Kidney (tissue), 14 donors: ENCODE results near the gene TTLL5. TPM values are rescaled to one million over a fixed set of nuclear protein-coding genes. Genes with fewer than 3 reads are reported as not detected.

Experiments used
- DNase-seq, 5 donors: peaks; one replicate each; pipeline ENCODE4 v3.0.0-alpha.2; 2013 to 2020
- FAIRE-seq: peaks from 2 replicates; lab custom pipeline; 2012; peaks lifted over from hg19 to GRCh38; lab: Jason Lieb, UNC
- H3K27ac ChIP-seq, 2 donors: one replicate each; pipeline ENCODE4 v1.7.0; 2013; ENCODE audit warnings: low read depth in 2 of 2, low read length in 2 of 2, inconsistent platforms in 1 of 2
- H3K27me3 ChIP-seq: one replicate; pipeline ENCODE4 v1.7.1; 2013; ENCODE audit warnings: low read length, inconsistent platforms; ENCODE audit not compliant: control insufficient read depth, insufficient read depth
- H3K36me3 ChIP-seq, 3 donors: one replicate each; pipeline versions ENCODE4 v1.7.0 to v1.7.1; 2013; ENCODE audit warnings: low read length in 3 of 3, control low read depth in 1 of 3, inconsistent platforms in 1 of 3; ENCODE audit not compliant: insufficient read depth in 3 of 3, control insufficient read depth in 2 of 3
- H3K4me1 ChIP-seq, 3 donors: one replicate each; pipeline versions ENCODE4 v1.7.0 to v1.7.1; 2013; ENCODE audit warnings: low read length in 3 of 3, inconsistent platforms in 1 of 3, low read depth in 1 of 3; ENCODE audit not compliant: control insufficient read depth in 2 of 3, insufficient read depth in 2 of 3
- H3K4me3 ChIP-seq, 3 donors: one replicate each; pipeline versions ENCODE4 v1.7.0 to v1.8.1; 2013; ENCODE audit warnings: low read length in 3 of 3, control low read depth in 1 of 3, inconsistent platforms in 1 of 3
- H3K9ac ChIP-seq, 3 donors: one replicate each; pipeline versions ENCODE4 v1.7.0 to v1.7.1; 2013; ENCODE audit warnings: low read length in 3 of 3, control low read depth in 1 of 3, inconsistent platforms in 1 of 3
- H3K9me3 ChIP-seq, 3 donors: one replicate each; pipeline versions ENCODE4 v1.7.0 to v1.7.1; 2013; ENCODE audit warnings: low read length in 3 of 3, control low read depth in 1 of 3, inconsistent platforms in 1 of 3; ENCODE audit not compliant: control insufficient read depth in 2 of 3, insufficient read depth in 1 of 3
- CTCF ChIP-seq: IDR thresholded peaks from 3 replicates; pipeline ENCODE4 v1.5.1; 2012; ENCODE audit warnings: mild to moderate bottlenecking, moderate library complexity, borderline replicate concordance; ENCODE audit not compliant: insufficient read depth; ENCODE audit errors: extremely low read depth
- intact Hi-C: fragments of 100-400 bp; cut with DNase I; formaldehyde crosslinking; loops from one replicate; pipeline ENCODE4 v1.11.1; 2022
- polyA plus RNA-seq: library from polyadenylated mRNA; stranded (reverse); fragments of 350-450 nt; fragmentation: Illumina TruSeq; extraction: RNeasy Lipid Tissue Mini Kit (QIAGEN cat#74804); gene quantifications from one replicate; pipeline ENCODE4 v1.2.3, GENCODE V29; 2014; ENCODE audit warnings: low read depth, low replicate concordance; ENCODE audit not compliant: insufficient read depth
- total RNA-seq: library from RNA; stranded (reverse); fragmentation: NEBNext Ultra II Directional; extraction: Animal tissue kit (Norgen Biotek cat#: 25700); gene quantifications from one replicate; pipeline ENCODE4 v1.2.1, GENCODE V29; 2021
- donor health status: control.
- donor health status: control.
- donor health status: control.
- donor health status: control.
- donor health status: control.
- donor health status: DM: yes; HTN: yes; CAD: no.
- donor health status: Normal renal cell carcinoma (clear cell type).

The TTLL5 gene
- total and polyA plus RNA-seq, 2 donors from 2014 or later = 16.8 to 37.2 TPM

- no peak for TF ChIP-seq CTCF
- Histone ChIP-seq H3K27me3 (no peaks in the 10 kb centered on the region), H3K4me3 (no peak overlapping the region), H3K9ac (no peak overlapping the region), H3K9me3 (no peaks in the 10 kb centered on the region), H3K36me3 (no peaks in the 10 kb centered on the region), H3K4me1 (no peaks in the 10 kb centered on the region), H3K27ac (no peak overlapping the region)
- intact Hi-C loops = no loop called here
- no peak for DNase-seq
- FAIRE-seq = no peak
Observed at GRCh38 chr14:75877292-75877691, 216.2 kb downstream of the TTLL5 start.

GRCh38 chr14:75877884-75878283 is 216.8 kb downstream of the TTLL5 start:
- H3K9ac ChIP-seq = no peak overlapping the region

GRCh38 chr14:75879031-75879430 is 218.0 kb downstream of the TTLL5 start:
- FAIRE-seq = no peak

More at GRCh38 chr14:75877884-75878283, 216.8 kb downstream of the TTLL5 start:
- no peak for DNase-seq
- TF ChIP-seq CTCF = no peak
- no peak overlapping the region for H3K27ac ChIP-seq
- no peak for FAIRE-seq
- H3K36me3 ChIP-seq = peaks cover 0 to 2% (median 0%) of the 10 kb centered on the region in 3 donors
- no peaks in the 10 kb centered on the region for H3K27me3 ChIP-seq
- H3K9me3 ChIP-seq = no peaks in the 10 kb centered on the region
- H3K4me1 ChIP-seq = no peaks in the 10 kb centered on the region
- intact Hi-C loops = no loop called here
- no peak overlapping the region for H3K4me3 ChIP-seq

More at GRCh38 chr14:75879031-75879430, 218.0 kb downstream of the TTLL5 start:
- H3K36me3 ChIP-seq = peaks cover 0 to 10% (median 0%) of the 10 kb centered on the region in 3 donors
- no peaks in the 10 kb centered on the region for H3K27me3 ChIP-seq
- H3K4me1 ChIP-seq = peaks cover 0 to 6% (median 0%) of the 10 kb centered on the region in 3 donors
- no peak overlapping the region for H3K4me3 ChIP-seq
- no peaks in the 10 kb centered on the region for H3K9me3 ChIP-seq
- no peak overlapping the region for H3K9ac ChIP-seq
- intact Hi-C loops = no loop called here
- H3K27ac ChIP-seq = no peak overlapping the region
- DNase-seq = no peak
- TF ChIP-seq CTCF = no peak
